KMS-11 (cell line): ENCODE results near the gene MRTFB.

Source experiments
- H2AFZ ChIP-seq: fragments of 200-600 bp; sonication (generic); 2 replicates; pipeline ENCODE4 v1.6.1; 2016; ENCODE audit warnings: antibody characterized with exemption, mixed run types, low read depth
- H3K27ac ChIP-seq: fragments of 200-600 bp; sonication (generic); 2 replicates; pipeline ENCODE4 v1.6.1; 2016; ENCODE audit warnings: mild to moderate bottlenecking, mixed run types
- H3K27me3 ChIP-seq: fragments of 200-600 bp; sonication (generic); 2 replicates; pipeline ENCODE4 v1.6.1; 2017; ENCODE audit warnings: mild to moderate bottlenecking, low read depth, mixed run types, moderate library complexity; ENCODE audit not compliant: insufficient read depth
- H3K36me3 ChIP-seq: fragments of 200-600 bp; sonication (generic); 2 replicates; pipeline ENCODE4 v1.6.1; 2017; ENCODE audit warnings: mild to moderate bottlenecking, mixed run types; ENCODE audit not compliant: insufficient read depth
- H3K4me1 ChIP-seq: fragments of 200-600 bp; sonication (generic); 2 replicates; pipeline ENCODE4 v1.6.1; 2016; ENCODE audit warnings: mild to moderate bottlenecking, low read depth, mixed run types; ENCODE audit not compliant: poor library complexity, severe bottlenecking
- H3K4me2 ChIP-seq: fragments of 200-600 bp; sonication (generic); 2 replicates; pipeline ENCODE4 v1.7.0; 2016; ENCODE audit warnings: mild to moderate bottlenecking, mixed run types
- H3K4me3 ChIP-seq: fragments of 200-600 bp; sonication (generic); IDR thresholded peaks from 2 replicates; pipeline ENCODE4 v1.6.1; 2017; ENCODE audit warnings: low read depth, low read length, mixed read lengths; ENCODE audit not compliant: insufficient read depth
- H3K79me2 ChIP-seq: fragments of 200-600 bp; sonication (generic); 2 replicates; pipeline ENCODE4 v1.6.1; 2016; ENCODE audit warnings: low read depth, mixed run types; ENCODE audit not compliant: insufficient read depth
- H3K9ac ChIP-seq: fragments of 200-600 bp; sonication (generic); 2 replicates; pipeline ENCODE4 v1.6.1; 2016; ENCODE audit warnings: mild to moderate bottlenecking, mixed run types
- H4K20me1 ChIP-seq: fragments of 200-600 bp; sonication (generic); 2 replicates; pipeline ENCODE4 v1.6.1; 2016; ENCODE audit warnings: mild to moderate bottlenecking, mixed run types; ENCODE audit not compliant: insufficient read depth
- TF ChIP-seq, protein P1 (sequence below): fragments of 200-600 bp; sonication (generic); conservative IDR thresholded peaks from 2 replicates; pipeline ENCODE4 v1.6.1; 2017; ENCODE audit warnings: low read depth, mild to moderate bottlenecking, antibody characterized with exemption, low read length, moderate library complexity, mixed read lengths

The MRTFB gene

DNA sequence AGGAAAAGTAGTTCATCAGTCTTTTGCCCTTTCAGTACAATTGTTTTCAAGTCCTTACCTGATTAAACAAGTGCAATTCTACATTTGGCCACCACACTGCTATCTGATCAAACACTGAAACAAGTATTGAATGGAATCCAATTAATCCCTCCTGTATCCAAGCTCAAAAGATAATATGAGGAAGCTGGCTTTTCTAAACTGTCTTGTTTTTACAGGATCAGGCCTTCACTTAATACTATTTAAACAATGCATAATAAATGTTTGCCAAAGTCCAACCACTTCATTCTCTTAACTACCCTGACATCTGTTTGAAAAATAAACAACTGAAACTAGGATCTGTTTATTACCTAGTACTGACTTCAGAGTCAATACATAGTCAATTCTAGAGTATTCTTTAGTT lies 131.6 kb downstream of the MRTFB start:
- TF ChIP-seq, protein P1, sequence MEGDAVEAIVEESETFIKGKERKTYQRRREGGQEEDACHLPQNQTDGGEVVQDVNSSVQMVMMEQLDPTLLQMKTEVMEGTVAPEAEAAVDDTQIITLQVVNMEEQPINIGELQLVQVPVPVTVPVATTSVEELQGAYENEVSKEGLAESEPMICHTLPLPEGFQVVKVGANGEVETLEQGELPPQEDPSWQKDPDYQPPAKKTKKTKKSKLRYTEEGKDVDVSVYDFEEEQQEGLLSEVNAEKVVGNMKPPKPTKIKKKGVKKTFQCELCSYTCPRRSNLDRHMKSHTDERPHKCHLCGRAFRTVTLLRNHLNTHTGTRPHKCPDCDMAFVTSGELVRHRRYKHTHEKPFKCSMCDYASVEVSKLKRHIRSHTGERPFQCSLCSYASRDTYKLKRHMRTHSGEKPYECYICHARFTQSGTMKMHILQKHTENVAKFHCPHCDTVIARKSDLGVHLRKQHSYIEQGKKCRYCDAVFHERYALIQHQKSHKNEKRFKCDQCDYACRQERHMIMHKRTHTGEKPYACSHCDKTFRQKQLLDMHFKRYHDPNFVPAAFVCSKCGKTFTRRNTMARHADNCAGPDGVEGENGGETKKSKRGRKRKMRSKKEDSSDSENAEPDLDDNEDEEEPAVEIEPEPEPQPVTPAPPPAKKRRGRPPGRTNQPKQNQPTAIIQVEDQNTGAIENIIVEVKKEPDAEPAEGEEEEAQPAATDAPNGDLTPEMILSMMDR, result 0 out of 2 replicates have a peak, but pooled peaks have one; percentile 40
- Histone ChIP-seq H3K4me2 (peak overlapping the region; percentile 18; the same call in 1 of the 2 replicates), H3K27ac (no peak overlapping the region), H3K27me3 (no peaks in the 10 kb centered on the region), H3K36me3 (no peaks in the 10 kb centered on the region), H2AFZ (no peak overlapping the region), H3K9ac (no peak overlapping the region), H4K20me1 (no peaks in the 10 kb centered on the region), H3K79me2 (no peaks in the 10 kb centered on the region), H3K4me1 (peaks cover 67% of the 10 kb centered on the region), H3K4me3 (no peak overlapping the region)

- Histone ChIP-seq H3K36me3 (no peaks in the 10 kb centered on the region), H3K27ac (no peak overlapping the region), H3K27me3 (no peaks in the 10 kb centered on the region), H3K4me2 (peak overlapping the region; percentile 18; the same call in 1 of the 2 replicates), H3K9ac (no peak overlapping the region), H2AFZ (no peak overlapping the region), H4K20me1 (no peaks in the 10 kb centered on the region), H3K4me3 (no peak overlapping the region), H3K79me2 (no peaks in the 10 kb centered on the region), H3K4me1 (peaks cover 65% of the 10 kb centered on the region)
- TF ChIP-seq, protein P1, result no peak
Measured at GRCh38 chr16:14203166-14203565, 132.0 kb downstream of the MRTFB start.

- Histone ChIP-seq H3K4me1 (peaks cover 44% of the 10 kb centered on the region), H3K36me3 (no peaks in the 10 kb centered on the region), H3K27me3 (no peaks in the 10 kb centered on the region), H2AFZ (peak overlapping the region; percentile 28; the same call in 1 of the 2 replicates), H4K20me1 (no peaks in the 10 kb centered on the region), H3K4me2 (peak overlapping the region; percentile 70), H3K27ac (peak overlapping the region; percentile 69), H3K4me3 (no peak overlapping the region), H3K79me2 (no peaks in the 10 kb centered on the region), H3K9ac (peak overlapping the region; percentile 24; the same call in 1 of the 2 replicates)
- TF ChIP-seq, protein P1, result no peak
Measured at GRCh38 chr16:14205666-14206065, 134.5 kb downstream of the MRTFB start.

DNA sequence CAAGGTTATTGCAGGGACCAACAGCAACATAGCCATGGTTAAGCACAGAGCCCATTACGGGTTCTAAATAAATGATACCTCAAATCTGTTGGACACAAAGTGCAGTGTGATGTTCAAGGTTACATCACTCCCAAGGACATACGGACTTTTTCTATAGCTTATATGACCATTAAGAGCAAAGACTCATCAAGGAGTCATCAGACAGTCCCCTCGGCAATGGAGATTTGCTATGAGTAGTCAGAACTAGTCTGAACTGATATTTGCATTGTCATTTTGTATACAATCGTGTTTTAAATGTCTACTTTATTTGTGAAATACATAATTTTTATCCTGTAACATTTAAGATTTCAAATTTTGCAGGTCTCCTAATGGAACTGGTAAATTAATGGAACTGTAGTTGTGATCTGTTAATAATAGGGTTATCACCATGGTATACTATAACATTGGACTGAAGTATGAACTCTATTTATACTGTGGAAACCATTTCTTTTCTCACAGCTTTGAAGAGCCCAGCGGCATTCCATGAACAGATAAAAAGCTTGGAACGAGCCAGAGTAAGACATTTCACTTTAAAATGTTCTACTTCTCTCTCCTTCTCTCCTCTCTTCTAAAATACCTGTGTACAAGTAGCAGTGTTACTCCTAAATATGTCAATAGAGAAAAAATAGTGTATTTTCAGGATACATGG lies 140.9 kb downstream of the MRTFB start:
- Histone ChIP-seq H3K27ac (no peak overlapping the region), H3K27me3 (no peaks in the 10 kb centered on the region), H3K4me3 (no peak overlapping the region), H2AFZ (no peak overlapping the region), H3K4me2 (no peak overlapping the region), H3K79me2 (no peaks in the 10 kb centered on the region), H3K4me1 (no peaks in the 10 kb centered on the region), H4K20me1 (no peaks in the 10 kb centered on the region), H3K9ac (no peak overlapping the region), H3K36me3 (no peaks in the 10 kb centered on the region)
- TF ChIP-seq, protein P1, result no peak
